ENCODE data around the gene DYNC1LI1.

Gene DYNC1LI1

DNA sequence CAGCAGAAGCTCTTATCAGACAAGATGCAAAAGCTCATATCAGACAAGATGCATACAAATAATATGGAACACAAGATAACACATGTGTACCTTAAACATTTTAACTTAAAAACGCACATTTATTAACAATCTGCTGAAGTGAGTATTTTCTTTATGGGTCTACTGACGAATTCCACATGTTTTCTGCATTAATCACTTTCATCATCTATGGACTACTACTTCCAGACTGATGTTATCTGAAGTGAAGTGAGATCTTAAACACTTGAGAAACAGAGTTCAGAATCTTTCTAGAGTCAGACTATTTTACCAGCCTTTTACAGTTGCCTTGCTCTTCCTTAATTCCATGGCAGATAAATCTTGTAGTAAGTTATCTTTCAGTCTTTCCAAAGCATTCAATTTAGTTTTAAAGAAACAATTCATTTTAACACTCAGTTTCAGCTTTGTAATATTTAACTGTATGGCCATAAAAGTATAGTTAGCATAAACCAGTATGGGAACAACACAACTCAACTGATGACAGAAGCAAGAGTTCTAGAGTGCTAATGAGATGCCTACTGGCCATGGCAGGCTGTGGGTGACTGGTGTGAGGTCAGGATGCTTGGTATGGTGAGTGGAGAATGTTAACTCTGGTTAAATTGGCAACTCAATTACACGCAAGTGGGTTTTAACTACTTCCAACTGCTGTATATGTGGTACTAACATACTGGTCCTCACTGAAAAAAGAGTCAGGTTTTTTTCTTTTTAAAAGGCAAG is 77.8 kb downstream of the DYNC1LI1 start:
- no peak for DNase-seq (ENCODE audit: low spot score)

- DNase-seq (ENCODE audit: low spot score): no peak
Observed at GRCh38 chr3:32488474-32489008, 82.1 kb downstream of the DYNC1LI1 start.

GRCh38 chr3:32487781-32488473 is 82.7 kb downstream of the DYNC1LI1 start:
- DNase-seq (ENCODE audit: low spot score): no peak

DNA sequence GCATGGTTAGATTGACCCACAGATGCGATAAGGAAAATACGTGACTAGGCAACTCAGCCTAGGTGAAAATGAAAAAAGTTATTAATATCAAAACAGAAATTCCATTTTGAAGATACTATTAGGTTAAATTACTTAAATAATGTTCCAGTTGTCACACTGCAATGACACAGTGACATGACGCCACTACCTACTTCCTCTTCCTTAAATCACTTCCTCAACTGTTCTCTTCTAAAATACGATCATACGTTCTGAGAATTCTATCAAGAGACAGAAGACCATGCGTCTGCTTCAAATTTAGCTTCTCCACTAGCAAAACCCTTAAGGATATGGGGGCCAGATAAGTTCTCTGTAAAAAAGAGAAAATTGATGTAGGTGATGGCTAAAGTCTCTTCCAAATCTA is 86.2 kb downstream of the DYNC1LI1 start:
- no peak for DNase-seq (ENCODE audit: low spot score)

DNA sequence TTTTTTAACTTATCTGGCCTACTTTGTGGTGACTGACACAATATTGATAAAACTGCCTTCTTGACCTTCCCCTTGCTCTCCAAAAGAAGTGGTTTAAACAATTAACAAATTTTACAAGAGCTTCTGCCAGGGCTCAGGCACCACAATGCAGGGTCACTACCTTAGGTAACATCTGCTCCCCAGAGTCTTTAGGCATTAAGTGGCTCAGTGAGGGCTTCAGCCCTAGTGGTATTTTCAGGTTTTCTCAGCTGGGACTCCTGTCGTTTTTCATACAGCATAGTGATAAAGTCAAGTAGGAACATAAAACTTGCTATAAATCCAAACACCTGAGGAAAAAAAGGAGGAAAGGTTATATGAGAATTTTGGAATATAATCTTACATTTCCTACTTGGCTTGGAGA is 86.9 kb downstream of the DYNC1LI1 start:
- no peak for DNase-seq (ENCODE audit: low spot score)

DNA sequence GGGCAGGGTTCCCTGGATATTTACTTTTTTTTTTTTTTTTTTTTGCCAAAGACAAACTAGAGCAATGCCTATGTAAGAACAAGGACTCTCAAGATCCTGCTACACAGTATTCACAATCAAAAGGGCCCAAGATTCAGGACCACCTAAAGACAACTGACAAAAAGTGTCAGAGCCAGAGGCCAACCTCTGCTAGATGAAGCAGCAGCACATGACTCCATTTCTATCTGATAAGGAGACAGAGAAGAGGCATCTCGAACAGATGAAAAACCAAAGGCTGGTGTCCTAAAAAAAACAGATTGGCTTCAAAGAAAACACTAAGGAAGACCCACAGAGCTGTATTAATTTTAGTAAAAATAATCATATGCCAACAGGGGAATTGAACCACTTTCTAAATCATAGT is 88.0 kb downstream of the DYNC1LI1 start:
- no peak for DNase-seq (ENCODE audit: low spot score)

DNA sequence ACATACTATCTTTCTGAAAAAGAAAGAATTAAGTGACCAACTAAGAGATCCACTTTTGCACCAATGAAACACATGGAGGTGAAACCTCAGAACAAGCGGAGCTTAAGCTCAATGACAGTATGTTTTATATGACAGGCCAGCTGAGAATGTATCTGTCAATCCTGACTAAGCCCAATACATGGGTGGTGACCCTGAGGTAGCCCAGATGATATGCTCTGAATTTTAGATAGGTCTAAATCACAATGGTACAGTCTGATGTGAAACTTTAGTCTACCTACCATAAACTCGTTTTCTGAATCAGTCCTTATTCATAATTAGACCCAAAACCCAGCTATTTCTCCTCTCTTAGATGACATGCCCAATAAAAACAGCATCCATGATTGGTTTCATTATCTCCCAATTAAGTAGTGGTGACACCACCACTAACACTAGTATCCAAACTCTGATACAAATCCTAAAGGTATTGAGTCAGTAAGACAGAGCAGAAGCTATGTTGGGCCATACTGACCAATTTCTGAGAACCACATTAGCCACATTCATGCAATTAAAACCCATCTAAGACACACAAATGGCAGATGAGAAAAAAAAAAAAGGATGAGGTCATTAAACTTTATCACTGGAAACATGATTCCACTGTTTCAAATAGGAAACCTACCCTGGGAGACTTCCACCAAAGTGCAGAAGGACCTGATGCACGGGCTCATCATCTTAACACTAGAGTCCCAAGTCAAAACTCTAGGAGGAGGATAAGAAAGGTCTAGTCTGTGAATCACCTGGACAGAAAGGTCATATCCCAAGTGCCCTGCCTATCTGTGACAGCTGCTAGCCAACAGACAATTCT is 88.6 kb downstream of the DYNC1LI1 start:
- DNase-seq (ENCODE audit: low spot score): no peak

DNA sequence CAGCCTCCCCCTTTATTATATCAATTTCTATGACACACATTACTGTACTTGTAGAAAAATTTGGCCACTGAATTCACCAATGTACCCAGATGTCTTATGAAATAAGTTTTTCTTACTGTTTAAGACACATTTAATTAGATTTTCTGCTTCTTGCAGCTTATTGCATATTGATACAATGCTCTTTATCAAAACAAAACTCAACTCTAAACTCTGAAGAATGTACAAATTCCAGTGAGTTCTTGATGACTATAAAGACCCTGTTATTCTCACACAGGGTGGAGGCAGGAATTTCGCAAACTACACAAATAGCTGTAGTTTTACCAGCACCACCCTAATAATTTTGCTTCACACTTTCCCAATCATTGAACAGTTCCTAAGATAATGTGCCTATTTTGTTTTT is 90.1 kb downstream of the DYNC1LI1 start:
- DNase-seq (ENCODE audit: low spot score): no peak
